SK-N-MC (cell line): ENCODE results near the gene ZNF317.

Experiments
- EZH2 ChIP-seq: fragments of 200-600 bp; sonication (generic); IDR thresholded peaks from one replicate; pipeline ENCODE4 v1.6.1; 2017; ENCODE audit warnings: antibody characterized with exemption
- FOXP2 ChIP-seq: optimal IDR thresholded peaks from 2 replicates; pipeline ENCODE3; 2011; ENCODE audit warnings: mild to moderate bottlenecking, moderate library complexity; ENCODE audit not compliant: insufficient read depth; ENCODE audit errors: extremely low read length, control extremely low read depth
- POLR2AphosphoS5 ChIP-seq: IDR thresholded peaks from 2 replicates; pipeline ENCODE4 v1.6.1; 2012; ENCODE audit warnings: mild to moderate bottlenecking, low read depth, low read length, borderline replicate concordance

GRCh38 chr19:9205501-9206113 lies 65.4 kb downstream of the ZNF317 start:
- no peak for TF ChIP-seq POLR2AphosphoS5
- TF ChIP-seq EZH2: no peak
- TF ChIP-seq FOXP2: no peak
